CD4-positive, alpha-beta T cell treated with Interleukin-17A for 1 hour (primary cell): ENCODE data around the gene SF3A1.

Source experiments
- DNase-seq: peaks from one replicate; pipeline ENCODE4 v3.0.0-alpha.2; 2020

The SF3A1 gene

GRCh38 chr22:30385942-30386341, 29.2 kb upstream of the SF3A1 start:
- no peak for DNase-seq

GRCh38 chr22:30383061-30383460, 26.4 kb upstream of the SF3A1 start:
- DNase-seq = no peak

- no peak for DNase-seq
Observed at GRCh38 chr22:30382340-30382739, 25.6 kb upstream of the SF3A1 start.

GRCh38 chr22:30381264-30381663, 24.6 kb upstream of the SF3A1 start:
- DNase-seq = no peak

- DNase-seq = no peak
Observed at GRCh38 chr22:30380011-30380410, 23.3 kb upstream of the SF3A1 start.

- DNase-seq = no peak
Observed at GRCh38 chr22:30375312-30375849, 18.7 kb upstream of the SF3A1 start.

- DNase-seq = no peak
Observed at GRCh38 chr22:30373331-30374325, 16.9 kb upstream of the SF3A1 start.

GRCh38 chr22:30372915-30373314, 16.2 kb upstream of the SF3A1 start:
- DNase-seq = no peak

GRCh38 chr22:30371981-30372380, 15.3 kb upstream of the SF3A1 start:
- DNase-seq = no peak

- DNase-seq = no peak
Observed at GRCh38 chr22:30371321-30371720, 14.6 kb upstream of the SF3A1 start.

- DNase-seq = no peak
Observed at GRCh38 chr22:30370641-30371230, 14.0 kb upstream of the SF3A1 start.

- DNase-seq = no peak
Observed at GRCh38 chr22:30368420-30368819, 11.7 kb upstream of the SF3A1 start.

GRCh38 chr22:30365891-30366290, 9.2 kb upstream of the SF3A1 start:
- DNase-seq = no peak

GRCh38 chr22:30362651-30363281, 6.1 kb upstream of the SF3A1 start:
- DNase-seq = no peak

- DNase-seq = no peak
Observed at GRCh38 chr22:30361916-30362650, 5.4 kb upstream of the SF3A1 start.

- no peak for DNase-seq
Observed at GRCh38 chr22:30358541-30358940, 1.8 kb upstream of the SF3A1 start.

GRCh38 chr22:30357650-30358215, 1.0 kb upstream of the SF3A1 start:
- no peak for DNase-seq

- no peak for DNase-seq
Observed at GRCh38 chr22:30357236-30357570, 509 bp upstream of the SF3A1 start.

GRCh38 chr22:30354644-30355043, 2.0 kb downstream of the SF3A1 start:
- DNase-seq = no peak

GRCh38 chr22:30351226-30351625, 5.5 kb downstream of the SF3A1 start:
- DNase-seq = no peak

GRCh38 chr22:30348809-30349208, 7.9 kb downstream of the SF3A1 start:
- no peak for DNase-seq

- DNase-seq = no peak
Observed at GRCh38 chr22:30348404-30348803, 8.3 kb downstream of the SF3A1 start.
